Hepatocyte (in vitro differentiated cells): ENCODE measurements around the gene ALDH5A1.

Source experiments
- EZH2 ChIP-seq: fragments of 200-600 bp; sonication (generic); IDR thresholded peaks from 2 replicates; pipeline ENCODE4 v1.6.1; 2016; ENCODE audit warnings: antibody characterized with exemption, mild to moderate bottlenecking, borderline replicate concordance
- EZH2phosphoT487 ChIP-seq: fragments of 200-600 bp; sonication (generic); IDR thresholded peaks from one replicate; pipeline ENCODE4 v1.6.1; 2018; ENCODE audit warnings: antibody characterized with exemption, mild to moderate bottlenecking, low read depth, moderate library complexity; ENCODE audit not compliant: unreplicated experiment, severe bottlenecking
- TF ChIP-seq, protein P1 (sequence below): fragments of 200-600 bp; sonication (generic); IDR thresholded peaks from 2 replicates; pipeline ENCODE4 v1.5.1; 2016; ENCODE audit warnings: antibody characterized with exemption, mild to moderate bottlenecking; ENCODE audit not compliant: poor library complexity

DNA sequence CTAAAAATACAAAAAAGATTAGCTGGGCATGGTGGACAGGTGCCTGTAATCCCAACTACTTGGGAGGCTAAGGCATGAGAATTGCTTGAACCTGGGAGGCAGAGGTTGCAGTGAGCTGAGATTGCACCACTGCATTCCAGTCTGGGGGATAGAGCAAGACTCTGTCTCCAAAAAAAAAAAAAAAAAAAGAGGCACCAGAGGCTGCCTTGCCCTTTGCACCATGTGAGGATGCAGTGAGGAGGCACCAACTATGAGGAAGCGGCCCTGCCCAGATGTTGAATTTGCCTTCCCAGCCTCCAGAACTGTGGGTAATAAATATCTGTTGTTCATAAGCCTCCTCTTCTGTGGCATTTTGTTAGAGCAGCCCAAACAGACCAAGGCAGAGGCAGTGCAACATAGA lies 54.4 kb downstream of the ALDH5A1 start:
- TF ChIP-seq, protein P1, sequence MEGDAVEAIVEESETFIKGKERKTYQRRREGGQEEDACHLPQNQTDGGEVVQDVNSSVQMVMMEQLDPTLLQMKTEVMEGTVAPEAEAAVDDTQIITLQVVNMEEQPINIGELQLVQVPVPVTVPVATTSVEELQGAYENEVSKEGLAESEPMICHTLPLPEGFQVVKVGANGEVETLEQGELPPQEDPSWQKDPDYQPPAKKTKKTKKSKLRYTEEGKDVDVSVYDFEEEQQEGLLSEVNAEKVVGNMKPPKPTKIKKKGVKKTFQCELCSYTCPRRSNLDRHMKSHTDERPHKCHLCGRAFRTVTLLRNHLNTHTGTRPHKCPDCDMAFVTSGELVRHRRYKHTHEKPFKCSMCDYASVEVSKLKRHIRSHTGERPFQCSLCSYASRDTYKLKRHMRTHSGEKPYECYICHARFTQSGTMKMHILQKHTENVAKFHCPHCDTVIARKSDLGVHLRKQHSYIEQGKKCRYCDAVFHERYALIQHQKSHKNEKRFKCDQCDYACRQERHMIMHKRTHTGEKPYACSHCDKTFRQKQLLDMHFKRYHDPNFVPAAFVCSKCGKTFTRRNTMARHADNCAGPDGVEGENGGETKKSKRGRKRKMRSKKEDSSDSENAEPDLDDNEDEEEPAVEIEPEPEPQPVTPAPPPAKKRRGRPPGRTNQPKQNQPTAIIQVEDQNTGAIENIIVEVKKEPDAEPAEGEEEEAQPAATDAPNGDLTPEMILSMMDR = no peak
- TF ChIP-seq EZH2 (no peak), EZH2phosphoT487 (no peak)
